Fibroblast of lung (primary cell): ENCODE data around the gene KLHL2. TPM values are rescaled to one million over a fixed set of nuclear protein-coding genes. Genes with fewer than 3 reads are reported as not detected.
"Not testable (repeated sequence)": the region's sequence is repeated elsewhere in the genome, so short reads cannot be mapped to it uniquely, and the experiment has no call there.

Experiments used
- DNase-seq, 2 donors: peaks; one replicate each; pipeline versions ENCODE4 v3.0.0 to v3.0.0-alpha.2; 2010; ENCODE audit warnings: low read depth in 2 of 2
- H2AFZ ChIP-seq: 2 replicates; pipeline ENCODE4 v1.5.1; 2012; ENCODE audit warnings: low read length, control low read depth, inconsistent platforms
- H3K27ac ChIP-seq: 2 replicates; pipeline ENCODE4 v1.5.1; 2011; ENCODE audit warnings: low read length, control low read depth; ENCODE audit not compliant: insufficient read depth
- H3K27me3 ChIP-seq: 2 replicates; pipeline ENCODE4 v1.5.1; 2011; ENCODE audit warnings: mild to moderate bottlenecking, low read length; ENCODE audit not compliant: control insufficient read depth, insufficient read depth
- H3K36me3 ChIP-seq: 2 replicates; pipeline ENCODE4 v1.5.1; 2011; ENCODE audit warnings: low read length; ENCODE audit not compliant: control insufficient read depth, insufficient read depth
- H3K4me1 ChIP-seq: 2 replicates; pipeline ENCODE4 v1.5.1; 2011; ENCODE audit warnings: low read length; ENCODE audit not compliant: control insufficient read depth, insufficient read depth; ENCODE audit errors: extremely low read depth
- H3K4me2 ChIP-seq: 2 replicates; pipeline ENCODE4 v1.5.1; 2011; ENCODE audit warnings: low read length, control low read depth; ENCODE audit not compliant: insufficient read depth; ENCODE audit errors: extremely low read depth
- H3K4me3 ChIP-seq, 4 experiments: fragments of 200-600 bp in 1 of 4; sonication (generic) in 1 of 4; replicated peaks in 1 of 4; 2 replicates each; pipeline ENCODE4 v1.5.1; 2011 to 2016; ENCODE audit warnings: low read length in 4 of 4, low read depth in 3 of 4, mild to moderate bottlenecking in 3 of 4, control low read depth in 2 of 4, inconsistent platforms in 1 of 4, mixed read lengths in 1 of 4; ENCODE audit not compliant: insufficient read depth in 1 of 4; ENCODE audit errors: control extremely low read depth in 1 of 4
- H3K79me2 ChIP-seq: 2 replicates; pipeline ENCODE4 v1.5.1; 2012; ENCODE audit warnings: mild to moderate bottlenecking, low read length, inconsistent platforms; ENCODE audit not compliant: control insufficient read depth, insufficient read depth
- H3K9ac ChIP-seq: 2 replicates; pipeline ENCODE4 v1.5.1; 2011; ENCODE audit warnings: mild to moderate bottlenecking, low read length, control low read depth; ENCODE audit not compliant: insufficient read depth
- H3K9me3 ChIP-seq: 2 replicates; pipeline ENCODE4 v1.5.1; 2012; ENCODE audit warnings: low read depth, low read length; ENCODE audit not compliant: control insufficient read depth, insufficient read depth
- H4K20me1 ChIP-seq: 2 replicates; pipeline ENCODE4 v1.5.1; 2011; ENCODE audit warnings: low read length; ENCODE audit not compliant: control insufficient read depth, insufficient read depth; ENCODE audit errors: extremely low read depth
- CTCF ChIP-seq, 2 donors: IDR thresholded peaks in 1 of 2; conservative IDR thresholded peaks in 1 of 2; 1 replicate in 1 of 2; 2 replicates in 1 of 2; pipeline ENCODE4 v1.5.1; 2011 to 2012; ENCODE audit warnings: low read length in 2 of 2, control low read depth in 1 of 2, inconsistent platforms in 1 of 2, low read depth in 1 of 2, mild to moderate bottlenecking in 1 of 2
- EZH2 ChIP-seq: IDR thresholded peaks from 2 replicates; pipeline ENCODE4 v1.5.1; 2012; ENCODE audit warnings: low read length, control low read depth, mild to moderate bottlenecking; ENCODE audit errors: missing control alignments
- polyA plus RNA-seq, 2 donors: library from polyadenylated mRNA; depleted of rRNA in 1 of 2; stranded (reverse) in 1 of 2; unstranded in 1 of 2; fragments of >200 nt; gene quantifications; 2 replicates each; pipeline ENCODE4 v1.2.1, GENCODE V29; 2011 to 2012; ENCODE audit warnings: missing spikeins in 1 of 2
- total RNA-seq: library from RNA; depleted of rRNA; stranded (reverse); fragments of >200 nt; gene quantifications from 2 replicates; pipeline ENCODE4 v1.2.1, GENCODE V29; 2014

Gene KLHL2
- total and polyA plus RNA-seq, 2 donors (not counting 1 experiment from before 2014, with no cell fraction given) = 14.5 to 26.1 TPM

DNA sequence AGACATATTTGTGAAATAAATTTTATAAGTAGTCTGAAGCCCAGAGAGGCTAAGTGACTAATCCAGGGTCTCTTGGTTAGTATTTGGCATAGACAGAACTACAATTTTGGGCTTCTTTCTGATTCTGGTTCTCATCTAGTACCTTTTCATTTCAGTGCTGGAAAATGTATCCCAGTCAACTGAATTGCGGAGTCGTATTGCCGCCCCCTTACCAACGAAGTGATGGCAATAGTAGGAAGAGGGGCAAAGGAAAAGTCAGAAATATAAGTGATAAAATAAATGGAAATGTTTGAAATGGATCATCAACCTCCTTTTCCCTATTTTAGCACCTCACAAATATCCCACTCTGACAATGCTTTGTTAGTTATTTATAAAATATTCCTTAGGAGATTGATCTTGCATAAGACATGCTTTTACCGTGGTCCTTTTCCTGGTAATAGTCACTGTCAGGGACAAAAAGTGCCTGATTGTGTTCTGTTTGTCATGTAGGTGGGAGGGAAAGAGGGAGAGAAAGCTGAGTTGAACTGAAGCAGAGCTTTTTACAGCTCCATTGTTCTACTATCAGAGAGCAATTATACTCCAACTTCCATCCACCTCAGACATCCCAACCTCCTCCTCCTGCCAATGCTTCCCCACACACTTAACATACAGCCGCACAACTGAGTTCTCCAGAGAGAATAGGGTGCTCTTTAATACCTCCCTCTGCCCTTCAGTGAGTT lies 6.8 kb downstream of the KLHL2 start:
- not testable (repeated sequence) for H3K9ac ChIP-seq, H3K36me3 ChIP-seq, H4K20me1 ChIP-seq, H3K9me3 ChIP-seq, H3K27me3 ChIP-seq, H3K4me2 ChIP-seq, DNase-seq, H3K27ac ChIP-seq, H2AFZ ChIP-seq, H3K4me3 ChIP-seq, H3K4me1 ChIP-seq, H3K79me2 ChIP-seq

DNA sequence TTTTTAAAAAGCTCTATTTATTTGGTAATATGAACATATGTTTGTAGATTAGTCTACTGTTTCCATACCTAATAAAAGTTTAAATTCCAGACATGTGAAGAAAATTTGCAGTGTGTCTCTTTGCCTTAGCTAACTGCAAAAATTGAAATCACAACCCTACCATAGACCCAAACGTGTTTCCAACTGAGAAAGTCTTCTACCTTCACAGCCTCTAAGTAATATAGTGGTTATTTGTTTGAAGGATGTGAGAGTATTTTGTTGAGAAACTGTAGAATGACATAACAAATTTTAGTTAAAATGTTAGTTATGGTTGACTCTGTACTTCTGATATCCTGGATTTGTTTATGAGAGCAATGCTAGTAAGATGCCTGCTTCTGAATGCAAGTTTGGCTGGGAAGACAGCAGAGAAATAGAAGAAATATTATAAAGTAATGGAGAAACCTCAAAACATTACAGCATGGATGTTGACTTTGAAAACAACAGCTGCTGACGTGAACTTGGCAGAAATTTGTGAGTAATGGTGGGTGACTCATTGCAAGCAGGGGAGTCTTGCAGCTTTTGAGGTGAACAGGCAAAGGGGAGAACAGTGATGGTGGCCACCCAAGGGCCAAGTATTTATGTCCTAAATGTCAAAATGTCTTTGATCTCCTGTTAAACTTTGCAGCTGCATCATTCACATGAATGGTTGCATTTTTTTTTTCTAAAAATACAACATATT lies 7.8 kb downstream of the KLHL2 start:
- not testable (repeated sequence) for H3K79me2 ChIP-seq, H3K27ac ChIP-seq, H3K9ac ChIP-seq, H3K4me1 ChIP-seq, H3K9me3 ChIP-seq, H2AFZ ChIP-seq, H3K27me3 ChIP-seq, H4K20me1 ChIP-seq, H3K36me3 ChIP-seq, H3K4me2 ChIP-seq, H3K4me3 ChIP-seq
- peak; percentile 88 to 92 for DNase-seq

DNA sequence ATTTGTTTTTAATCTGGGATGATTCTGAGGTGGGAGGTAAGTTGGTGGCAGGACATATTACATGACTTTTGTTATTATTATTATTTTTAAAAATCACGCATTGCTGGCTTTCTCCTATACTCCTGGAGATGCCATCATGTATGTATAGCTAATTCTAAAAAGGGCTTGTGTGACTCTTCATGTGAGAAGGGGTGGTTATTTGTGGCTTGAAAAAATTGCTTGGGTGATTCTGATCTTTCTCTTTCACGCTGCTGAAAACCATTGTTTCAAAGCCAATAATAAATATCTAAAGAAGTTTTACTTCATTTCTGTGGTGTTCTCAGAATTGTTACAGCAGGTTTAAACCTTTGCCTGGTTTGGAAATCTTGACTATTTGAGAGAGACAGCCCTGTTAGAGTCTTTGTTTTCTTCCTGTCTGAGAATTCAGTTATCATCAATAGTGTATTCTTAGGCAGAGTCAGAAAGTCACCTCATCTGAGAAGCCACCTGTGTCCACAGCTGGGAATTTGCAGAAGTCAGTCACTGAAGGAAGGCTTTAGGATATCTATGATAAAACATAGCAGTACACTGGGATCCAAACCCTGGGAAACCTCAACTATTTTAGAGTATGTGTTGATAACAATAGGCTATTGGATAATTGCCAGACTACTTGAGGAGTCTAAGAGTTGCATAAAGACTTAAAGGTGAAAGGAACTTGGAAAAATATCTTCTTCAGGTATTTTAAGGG lies 8.6 kb downstream of the KLHL2 start:
- DNase-seq = peak in 1 of 2 donors; percentile 61
- H3K27ac ChIP-seq = not testable (repeated sequence)

DNA sequence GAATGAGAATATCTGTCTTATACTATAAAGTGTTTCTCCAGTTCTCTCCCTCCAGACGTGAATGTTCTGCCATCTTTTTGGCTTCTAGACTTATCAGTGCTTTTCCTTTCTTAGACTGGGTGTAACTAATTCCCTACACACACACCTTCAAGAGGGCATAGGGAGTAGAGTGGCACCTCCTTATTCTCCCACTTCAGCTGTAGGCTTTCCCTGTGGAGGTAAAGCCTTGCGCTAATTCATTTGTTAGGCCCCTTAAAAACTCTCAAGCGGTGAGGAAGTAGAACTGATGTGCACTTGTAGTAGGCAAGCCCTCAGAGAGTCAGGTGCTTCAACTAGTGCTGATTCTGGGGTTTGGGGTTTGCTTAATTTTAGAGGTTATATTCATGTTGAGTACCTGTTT lies 10.0 kb downstream of the KLHL2 start:
- DNase-seq = no peak
- Histone ChIP-seq H4K20me1 (no peaks in the 10 kb centered on the region), H3K79me2 (no peaks in the 10 kb centered on the region), H3K36me3 (no peaks in the 10 kb centered on the region), H3K4me3 (no peak overlapping the region), H3K4me2 (no peak overlapping the region), H3K4me1 (peaks cover under 1% of the 10 kb centered on the region), H2AFZ (no peak overlapping the region), H3K27ac (no peak overlapping the region), H3K9ac (no peak overlapping the region), H3K27me3 (no peaks in the 10 kb centered on the region), H3K9me3 (no peaks in the 10 kb centered on the region)
- TF ChIP-seq EZH2 (no peak), CTCF (conservative IDR thresholded peaks at IDR 0.05 in 1 of 2, IDR thresholded peaks at IDR 0.05 in 1 of 2; ENCODE audit: low read depth in 1 of 2, low read length in 2 of 2) (no peak)

More for the DNA sequence above, 8.6 kb downstream of the KLHL2 start:
- not testable (repeated sequence) for H3K4me2 ChIP-seq, H3K9ac ChIP-seq, H3K4me1 ChIP-seq, H2AFZ ChIP-seq, H3K79me2 ChIP-seq, H3K4me3 ChIP-seq, H3K9me3 ChIP-seq, H3K36me3 ChIP-seq, H4K20me1 ChIP-seq, H3K27me3 ChIP-seq

DNA sequence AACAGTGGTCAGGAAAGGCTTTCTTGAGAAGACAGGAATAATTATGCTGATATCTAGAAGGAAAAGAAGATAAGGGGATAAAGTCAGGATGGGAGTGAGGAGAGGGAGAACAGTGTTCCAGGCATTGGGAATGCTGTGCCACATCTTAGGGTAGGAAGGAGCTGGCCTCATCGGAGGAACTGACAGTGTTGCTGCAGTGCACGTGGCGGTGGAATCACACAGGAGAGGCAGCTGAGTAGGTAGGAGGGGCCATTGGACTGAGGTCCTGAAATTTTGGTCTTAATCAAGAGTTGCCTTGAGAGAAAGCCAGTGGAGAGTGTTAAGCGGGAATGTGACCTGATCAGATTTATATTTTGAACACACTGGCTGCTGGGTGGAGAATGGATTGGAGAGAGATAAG lies 13.9 kb downstream of the KLHL2 start:
- not testable (repeated sequence) for H3K4me3 ChIP-seq, H3K27me3 ChIP-seq, H3K9ac ChIP-seq

More for the DNA sequence above, 13.9 kb downstream of the KLHL2 start:
- not testable (repeated sequence) for H3K4me1 ChIP-seq, H3K79me2 ChIP-seq, H3K9me3 ChIP-seq, H2AFZ ChIP-seq, H3K4me2 ChIP-seq, DNase-seq, H3K36me3 ChIP-seq, H3K27ac ChIP-seq, H4K20me1 ChIP-seq
